ENCODE results near the gene PLXNB1.
"Not testable (repeated sequence)": the region's sequence is repeated elsewhere in the genome, so short reads cannot be mapped to it uniquely, and the experiment has no call there.

The PLXNB1 gene

DNA sequence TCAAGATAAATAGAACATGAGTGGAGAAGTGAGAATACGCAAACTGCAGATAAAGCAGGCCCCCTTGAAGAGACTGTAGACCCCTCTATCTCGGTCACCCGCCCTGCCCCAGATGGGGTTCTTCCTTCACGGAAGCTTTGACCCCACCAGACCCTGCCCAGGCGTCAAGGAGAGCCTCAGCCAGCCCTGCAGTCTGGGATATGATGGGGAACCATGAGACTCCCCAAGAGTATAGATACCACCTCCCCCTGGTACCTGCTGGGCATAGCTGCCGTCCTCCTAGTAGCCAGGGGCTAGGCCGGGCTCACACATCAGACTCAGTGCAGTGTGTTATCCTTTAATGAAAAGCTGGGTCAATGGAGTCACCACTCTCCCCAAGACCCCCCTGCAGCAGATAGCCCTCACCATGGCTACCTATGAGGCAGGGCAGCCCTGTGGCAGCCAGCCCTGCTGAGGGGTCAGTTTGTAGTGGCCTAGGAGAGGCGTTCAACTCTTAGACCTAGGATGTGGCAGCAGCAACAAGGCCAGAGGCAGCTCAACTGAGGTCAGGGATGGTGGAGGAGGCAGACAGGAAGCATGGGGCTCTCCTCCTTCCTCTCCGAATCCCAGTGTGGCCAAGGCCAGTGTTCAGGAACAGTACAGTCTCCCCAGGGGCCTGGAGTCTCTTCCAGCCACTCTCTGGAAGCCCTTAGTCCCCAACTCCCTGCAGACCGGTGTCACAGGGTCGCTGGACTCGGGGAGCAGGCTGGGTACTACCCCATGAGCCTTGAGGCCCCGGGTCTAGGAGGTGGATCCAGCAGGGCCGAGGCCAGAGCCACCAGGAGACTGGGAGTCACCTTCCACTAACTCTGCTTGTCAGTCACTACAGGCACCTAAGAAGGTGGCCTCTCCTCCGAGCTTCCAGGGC lies 26.1 kb downstream of the PLXNB1 start:
- Histone ChIP-seq H3K36me3 (no peaks in the 10 kb centered on the region), H3K9me3 (no peaks in the 10 kb centered on the region), H3K4me3 (ENCODE audit: low read depth, low read length) (no peak overlapping the region), H3K4me1 (no peaks in the 10 kb centered on the region), H3K27me3 (no peaks in the 10 kb centered on the region)
- TF ChIP-seq, protein P1, sequence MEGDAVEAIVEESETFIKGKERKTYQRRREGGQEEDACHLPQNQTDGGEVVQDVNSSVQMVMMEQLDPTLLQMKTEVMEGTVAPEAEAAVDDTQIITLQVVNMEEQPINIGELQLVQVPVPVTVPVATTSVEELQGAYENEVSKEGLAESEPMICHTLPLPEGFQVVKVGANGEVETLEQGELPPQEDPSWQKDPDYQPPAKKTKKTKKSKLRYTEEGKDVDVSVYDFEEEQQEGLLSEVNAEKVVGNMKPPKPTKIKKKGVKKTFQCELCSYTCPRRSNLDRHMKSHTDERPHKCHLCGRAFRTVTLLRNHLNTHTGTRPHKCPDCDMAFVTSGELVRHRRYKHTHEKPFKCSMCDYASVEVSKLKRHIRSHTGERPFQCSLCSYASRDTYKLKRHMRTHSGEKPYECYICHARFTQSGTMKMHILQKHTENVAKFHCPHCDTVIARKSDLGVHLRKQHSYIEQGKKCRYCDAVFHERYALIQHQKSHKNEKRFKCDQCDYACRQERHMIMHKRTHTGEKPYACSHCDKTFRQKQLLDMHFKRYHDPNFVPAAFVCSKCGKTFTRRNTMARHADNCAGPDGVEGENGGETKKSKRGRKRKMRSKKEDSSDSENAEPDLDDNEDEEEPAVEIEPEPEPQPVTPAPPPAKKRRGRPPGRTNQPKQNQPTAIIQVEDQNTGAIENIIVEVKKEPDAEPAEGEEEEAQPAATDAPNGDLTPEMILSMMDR (IDR thresholded peaks at IDR 0.05; ENCODE audit: low read depth, low read length): no peak
- no peak for DNase-seq

- Histone ChIP-seq H3K9me3 (no peaks in the 10 kb centered on the region), H3K4me1 (no peaks in the 10 kb centered on the region), H3K4me3 (ENCODE audit: low read depth, low read length) (no peak overlapping the region), H3K36me3 (no peaks in the 10 kb centered on the region), H3K27me3 (no peaks in the 10 kb centered on the region)
- TF ChIP-seq, protein P1 (IDR thresholded peaks at IDR 0.05; ENCODE audit: low read depth, low read length): no peak
- DNase-seq: no peak
These were observed 27.0 kb downstream of the PLXNB1 start for GRCh38 chr3:48402907-48403306.

- TF ChIP-seq, protein P1 (IDR thresholded peaks at IDR 0.05; ENCODE audit: low read depth, low read length): no peak
- Histone ChIP-seq H3K4me3 (ENCODE audit: low read depth, low read length) (no peak overlapping the region), H3K36me3 (no peaks in the 10 kb centered on the region), H3K9me3 (no peaks in the 10 kb centered on the region), H3K4me1 (no peaks in the 10 kb centered on the region), H3K27me3 (no peaks in the 10 kb centered on the region)
- no peak for DNase-seq
These were observed 27.6 kb downstream of the PLXNB1 start for GRCh38 chr3:48402281-48402732.

DNA sequence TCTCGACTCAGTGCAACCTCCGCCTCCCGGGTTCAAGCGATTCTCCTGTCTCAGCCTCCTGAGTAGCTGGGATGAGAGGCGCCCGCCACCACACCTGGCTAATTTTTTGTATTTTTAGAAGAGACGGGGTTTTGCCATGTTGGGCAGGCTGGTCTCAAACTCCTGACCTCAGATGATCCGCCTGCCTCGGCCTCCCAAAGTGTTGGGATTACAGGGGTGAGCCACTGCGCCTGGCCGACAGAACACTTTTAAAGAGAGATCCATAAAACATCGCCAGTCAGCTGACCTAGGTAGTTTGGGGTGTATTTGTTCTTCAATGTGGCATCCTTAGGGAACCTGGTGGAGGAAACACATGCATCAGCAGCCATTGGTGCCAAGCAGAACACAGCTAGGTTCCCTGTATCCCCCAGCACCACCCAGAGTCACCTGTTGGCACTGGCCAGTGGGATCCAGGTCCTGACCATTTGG lies 28.4 kb downstream of the PLXNB1 start:
- not testable (repeated sequence) for DNase-seq

GRCh38 chr3:48400824-48401433 lies 29.0 kb downstream of the PLXNB1 start:
- TF ChIP-seq, protein P1 (IDR thresholded peaks at IDR 0.05; ENCODE audit: low read depth, low read length): peak; percentile 58
- no peaks in the 10 kb centered on the region for H3K9me3 ChIP-seq
- H3K27me3 ChIP-seq: no peaks in the 10 kb centered on the region
- no peaks in the 10 kb centered on the region for H3K36me3 ChIP-seq
- H3K4me3 ChIP-seq (ENCODE audit: low read depth, low read length): no peak overlapping the region
- no peaks in the 10 kb centered on the region for H3K4me1 ChIP-seq
- DNase-seq: peak; percentile 36

More for the DNA sequence above, 28.4 kb downstream of the PLXNB1 start:
- not testable (repeated sequence) for H3K27me3 ChIP-seq; H3K4me1 ChIP-seq; H3K36me3 ChIP-seq; H3K4me3 ChIP-seq (ENCODE audit: low read depth, low read length); H3K9me3 ChIP-seq

- H3K27me3 ChIP-seq: no peaks in the 10 kb centered on the region
- H3K4me1 ChIP-seq: no peaks in the 10 kb centered on the region
- no peaks in the 10 kb centered on the region for H3K9me3 ChIP-seq
- TF ChIP-seq, protein P1 (IDR thresholded peaks at IDR 0.05; ENCODE audit: low read depth, low read length): no peak
- DNase-seq: no peak
- H3K4me3 ChIP-seq (ENCODE audit: low read depth, low read length): no peak overlapping the region
- no peaks in the 10 kb centered on the region for H3K36me3 ChIP-seq
These were observed 30.3 kb downstream of the PLXNB1 start for GRCh38 chr3:48399387-48400172.

Measured in BE2C (cell line).